NCI-H345 treated with DMSO at 0.1 percent for 48 hours (cell line): ENCODE results near the gene ARL17A.
"Not testable (repeated sequence)": the region's sequence is repeated elsewhere in the genome, so short reads cannot be mapped to it uniquely, and the experiment has no call there.

ENCODE experiments used
- DNase-seq: peaks from one replicate; lab custom pipeline; 2025; ENCODE audit not compliant: unreplicated experiment; lab: John Stamatoyannopoulos, UW

The ARL17A gene

DNA sequence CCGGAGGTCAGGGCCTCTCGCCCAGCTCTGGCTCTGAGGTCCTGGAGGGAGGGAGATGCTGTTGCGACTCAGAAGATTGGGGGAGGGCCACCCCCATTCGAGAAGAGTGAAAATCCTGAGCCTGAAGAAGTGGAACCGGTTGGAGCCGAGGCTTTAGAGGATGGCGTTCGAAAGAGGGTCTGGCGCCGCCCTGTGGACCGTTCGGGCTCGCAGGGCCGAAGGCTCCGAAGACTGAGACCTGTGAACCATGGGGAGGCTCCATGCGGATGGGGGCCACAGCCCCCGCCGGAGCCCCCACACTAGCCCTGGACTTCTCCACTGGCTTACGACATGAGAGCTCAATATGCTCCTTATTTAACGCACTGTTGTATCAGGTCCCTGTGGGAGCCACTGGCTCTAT, 20.3 kb downstream of the ARL17A start:
- DNase-seq: not testable (repeated sequence)

DNA sequence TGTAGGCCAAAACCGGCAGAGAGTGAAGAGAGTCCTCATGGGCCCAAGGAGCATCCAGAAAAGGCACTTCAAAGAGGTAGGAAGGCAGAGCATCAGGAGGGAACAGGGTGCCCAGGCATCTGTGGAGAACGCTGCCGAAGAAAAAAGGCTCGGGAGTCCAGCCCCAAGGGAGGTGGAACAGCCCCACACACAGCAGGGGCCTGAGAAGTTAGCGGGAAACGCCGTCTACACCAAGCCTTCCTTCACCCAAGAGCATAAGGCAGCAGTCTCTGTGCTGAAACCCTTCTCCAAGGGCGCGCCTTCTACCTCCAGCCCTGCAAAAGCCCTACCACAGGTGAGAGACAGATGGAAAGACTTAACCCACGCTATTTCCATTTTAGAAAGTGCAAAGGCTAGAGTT, 30.9 kb downstream of the ARL17A start:
- DNase-seq: not testable (repeated sequence)

DNA sequence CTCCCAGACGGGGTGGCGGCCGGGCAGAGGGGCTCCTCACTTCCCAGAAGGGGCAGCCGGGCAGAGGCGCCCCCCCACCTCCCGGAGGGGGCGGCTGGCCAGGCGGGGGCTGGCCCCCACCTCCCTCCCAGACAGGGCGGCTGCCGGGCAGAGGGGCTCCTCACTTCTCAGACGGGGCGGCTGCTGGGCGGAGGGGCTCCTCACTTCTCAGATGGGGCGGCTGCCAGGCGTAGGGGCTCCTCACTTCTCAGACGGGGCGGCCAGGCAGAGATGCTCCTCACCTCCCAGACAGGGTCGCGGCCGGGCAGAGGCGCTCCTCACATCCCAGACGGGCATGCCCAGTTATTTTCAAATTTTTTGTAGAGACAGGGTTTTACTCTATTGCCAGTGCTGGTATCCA, 44.8 kb downstream of the ARL17A start:
- not testable (repeated sequence) for DNase-seq

DNA sequence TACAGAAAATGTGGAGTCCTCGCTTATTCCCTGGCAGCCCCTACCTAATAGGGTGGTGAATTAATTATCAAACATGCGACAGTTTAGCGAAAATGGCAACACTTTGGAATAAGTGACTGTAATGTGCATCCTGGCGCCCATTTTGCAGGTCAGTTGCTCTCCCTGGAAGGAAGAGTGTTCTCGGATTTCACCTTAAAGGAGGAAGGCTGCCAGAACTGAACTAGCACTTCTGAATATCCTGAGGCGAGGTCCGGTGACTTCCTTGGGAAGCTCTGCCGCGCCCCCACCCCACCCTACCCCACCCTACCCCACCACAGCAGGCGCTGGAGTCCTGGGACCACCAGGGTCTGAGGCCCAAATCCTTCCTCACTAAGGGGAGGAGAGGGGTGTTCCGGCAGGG, 67.3 kb downstream of the ARL17A start, which contains the start of gene LRRC37A2:
Gene LRRC37A2 (plus strand): TSS at position 301 of the 400 bp plus-strand sequence. CDS start 245 bp downstream, outside the sequence.
- DNase-seq: not testable (repeated sequence)

DNA sequence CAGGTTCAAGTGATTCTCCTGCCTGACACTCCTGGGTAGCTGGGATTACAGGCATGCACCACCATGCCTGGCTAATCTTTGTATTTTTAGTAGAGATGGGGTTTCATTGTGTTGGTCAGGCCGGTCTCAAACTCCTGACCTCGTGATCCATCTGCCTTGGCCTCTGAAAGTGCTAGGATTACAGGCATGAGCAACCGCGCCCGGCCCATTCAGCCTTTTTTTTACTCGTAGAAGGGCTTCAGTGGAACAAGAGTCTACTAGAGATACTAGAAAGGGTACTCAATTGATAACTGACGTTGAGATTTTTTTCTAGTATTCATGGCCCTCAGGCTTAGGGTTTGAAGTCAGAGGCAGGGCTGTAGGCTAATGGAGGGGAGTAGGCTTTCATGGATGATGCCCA, 73.6 kb downstream of the ARL17A start:
- not testable (repeated sequence) for DNase-seq

DNA sequence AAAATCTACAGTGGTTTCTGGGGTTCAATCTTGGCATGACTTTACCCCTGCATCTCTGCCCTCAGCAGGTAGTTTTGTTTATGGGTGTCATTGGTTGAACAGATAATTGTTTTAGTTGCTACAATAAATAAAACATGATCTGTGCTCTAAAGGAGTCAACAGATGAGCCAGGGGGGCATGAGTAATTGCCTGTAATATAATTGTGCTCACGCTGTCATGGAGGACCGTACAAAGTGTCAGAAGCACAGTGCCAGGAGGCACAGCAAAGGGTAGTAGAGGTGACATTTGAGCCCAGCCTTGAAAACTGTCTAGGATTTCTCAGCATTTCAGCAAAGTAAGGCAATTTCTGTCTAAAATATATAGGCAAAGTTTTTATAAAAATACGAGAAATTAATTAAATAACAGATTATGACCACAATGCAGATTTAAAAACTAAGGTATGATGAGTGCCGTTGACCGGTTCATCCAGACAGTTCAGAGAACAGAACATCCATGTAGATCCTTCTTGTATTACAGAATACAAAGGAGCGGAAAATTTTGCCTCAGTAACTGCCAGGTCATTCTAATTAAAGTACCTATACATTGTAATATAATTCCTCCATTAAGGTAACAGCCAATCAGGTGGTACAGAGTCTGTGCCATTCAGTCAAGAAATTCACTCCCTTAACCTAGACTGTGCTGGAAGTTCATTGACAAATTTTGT, 79.9 kb downstream of the ARL17A start:
- not testable (repeated sequence) for DNase-seq

DNA sequence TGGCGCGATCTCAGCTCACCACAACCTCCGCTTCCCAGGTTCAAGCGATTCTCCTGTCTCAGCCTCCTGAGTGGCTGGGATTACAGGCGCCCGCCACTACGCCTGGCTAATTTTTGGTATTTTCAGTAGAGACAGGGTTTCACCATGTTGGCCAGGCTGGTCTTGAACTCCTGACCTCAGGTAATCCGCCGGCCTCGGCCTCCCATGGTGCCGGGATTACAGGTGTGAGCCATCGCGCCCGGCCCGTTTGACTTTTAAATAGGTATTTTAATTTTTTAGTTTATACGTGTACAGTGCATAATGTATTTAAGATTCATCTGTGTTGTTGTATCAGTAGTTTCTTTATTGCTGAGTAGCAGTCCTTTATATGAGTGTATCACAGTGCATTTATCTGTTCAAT, 87.5 kb downstream of the ARL17A start:
- not testable (repeated sequence) for DNase-seq

DNA sequence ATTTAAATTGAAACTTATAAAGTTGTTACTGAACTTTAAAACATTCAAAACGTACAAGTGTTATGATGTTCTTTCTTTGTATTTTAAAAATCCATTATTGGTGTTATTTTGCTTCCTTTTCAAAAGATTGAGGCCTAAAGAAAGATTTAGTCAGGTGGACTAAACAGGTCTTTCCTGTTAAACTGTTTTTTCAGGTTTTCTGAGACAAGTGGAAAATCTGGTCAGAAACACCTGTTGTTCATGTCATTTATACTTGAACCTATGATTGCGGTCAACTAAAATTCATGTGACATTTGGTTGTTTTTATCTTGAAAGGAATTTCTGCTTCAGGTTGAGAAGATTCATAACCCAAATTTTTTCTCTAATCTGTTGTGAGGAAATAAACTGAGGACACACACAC, 98.2 kb downstream of the ARL17A start:
- DNase-seq: not testable (repeated sequence)

DNA sequence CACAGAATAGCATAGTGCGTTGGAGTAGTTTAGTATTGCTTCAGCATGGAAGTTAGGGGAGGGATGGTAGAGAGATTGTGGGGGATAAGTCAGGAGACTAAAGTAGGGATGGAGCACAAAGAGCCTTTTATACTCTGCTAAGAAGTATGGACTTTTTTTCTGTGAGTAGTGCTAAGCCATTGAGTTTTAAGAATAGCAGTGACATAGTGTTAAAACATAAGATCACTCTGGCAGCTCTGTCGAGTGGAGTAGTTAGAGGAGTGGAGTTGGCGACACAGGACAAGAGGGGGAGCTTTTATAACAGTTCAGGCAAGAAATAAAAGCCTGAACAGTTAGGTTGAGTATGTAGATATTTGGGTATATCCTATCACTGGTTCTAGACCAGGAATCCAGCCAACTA, 100.7 kb downstream of the ARL17A start:
- not testable (repeated sequence) for DNase-seq

DNA sequence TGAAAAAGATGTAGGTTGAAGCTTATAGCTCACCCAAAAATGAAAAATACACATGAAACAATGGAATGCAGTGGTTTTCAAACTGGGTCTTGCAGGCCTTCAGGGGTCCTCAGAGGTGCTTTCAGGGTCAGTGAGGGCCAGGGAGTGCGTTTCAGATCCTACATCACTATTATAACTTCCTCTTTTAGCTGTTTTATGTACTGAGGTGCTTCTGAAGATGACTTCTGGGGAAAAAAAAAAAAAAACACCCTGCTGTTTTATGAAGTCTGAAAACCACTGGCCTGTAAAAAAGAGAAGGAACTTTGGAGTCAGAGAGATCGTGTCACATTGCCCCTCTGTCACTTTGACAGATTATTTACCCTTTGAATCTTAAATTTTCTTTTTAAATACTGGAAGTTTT, 103.9 kb downstream of the ARL17A start:
- DNase-seq: not testable (repeated sequence)

DNA sequence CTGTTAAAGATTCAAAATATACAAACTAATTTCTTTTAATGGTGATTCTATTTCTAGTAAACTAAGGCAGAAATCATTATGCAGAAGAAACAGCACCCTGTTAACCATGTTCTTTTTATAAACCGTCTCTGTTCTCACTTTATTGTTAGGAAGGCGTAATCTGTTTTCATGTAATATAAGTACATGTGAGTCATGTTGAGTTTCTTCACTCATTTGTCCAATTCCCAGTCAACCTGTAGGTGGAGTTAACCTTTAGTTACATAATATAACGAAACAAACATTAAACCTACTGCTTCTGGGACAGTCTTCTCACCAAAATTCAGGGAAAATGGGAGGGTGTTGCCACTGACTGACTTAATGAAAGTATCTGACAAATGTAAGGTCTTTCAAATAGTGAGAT, 105.0 kb downstream of the ARL17A start:
- not testable (repeated sequence) for DNase-seq

DNA sequence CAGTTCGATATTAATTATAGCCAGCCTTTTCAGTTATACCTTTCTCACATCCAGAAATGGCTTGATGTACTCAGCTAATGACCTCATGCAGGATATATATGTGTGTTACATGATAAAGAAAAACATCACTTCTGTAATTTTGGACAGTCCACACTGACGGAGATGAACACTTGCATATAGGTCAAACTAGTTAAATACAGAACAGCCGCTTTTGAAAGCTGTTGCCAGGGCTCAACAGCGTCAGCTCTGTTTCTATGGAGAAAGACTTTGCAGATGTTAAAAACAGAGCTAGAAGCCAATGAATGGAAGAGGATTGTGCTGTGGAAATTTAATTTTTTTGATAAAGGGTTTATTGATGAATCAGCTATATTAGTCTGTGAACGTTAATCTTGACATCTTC, 111.9 kb downstream of the ARL17A start:
- not testable (repeated sequence) for DNase-seq
